ENCODE results near the gene EZH2. TPM values are rescaled to one million over a fixed set of nuclear protein-coding genes. Genes with fewer than 3 reads are reported as not detected.

Gene EZH2
- total and polyA plus RNA-seq, 5 donors from 2014 or later, result 7.5 to 78.6 (median 11.7) TPM

GRCh38 chr7:148787571-148788295 lies 96.4 kb downstream of the EZH2 start:
- Mint-ChIP-seq H3K36me3 (peaks cover 62% of the 10 kb centered on the region), H3K9me3 (no peaks in the 10 kb centered on the region), H3K4me1 (peaks cover 0 to 12% (median 2%) of the 10 kb centered on the region in 4 donors), H3K4me3 (no peak overlapping the region), H3K27ac (no peak overlapping the region), H3K27me3 (no peaks in the 10 kb centered on the region)
- Histone ChIP-seq H3K4me1 (ENCODE audit: control insufficient read depth, insufficient read depth, low read length, poor library complexity, severe bottlenecking) (no peaks in the 10 kb centered on the region), H3K36me3 (ENCODE audit: control insufficient read depth, insufficient read depth, low read length) (peaks cover 90% of the 10 kb centered on the region), H3K27ac (ENCODE audit: insufficient read depth, low read length, poor library complexity, severe bottlenecking) (no peak overlapping the region), H3K4me3 (ENCODE audit: low read depth, low read length) (no peak overlapping the region), H3K27me3 (ENCODE audit: control insufficient read depth, insufficient read depth, low read length) (no peaks in the 10 kb centered on the region), H3K9me3 (ENCODE audit: control insufficient read depth in 2 of 2, low read length in 2 of 2) (no peaks in the 10 kb centered on the region)
- DNase-seq (no peak), ATAC-seq (ENCODE audit: low read depth in 2 of 2) (no peak)

- Histone ChIP-seq H3K27ac (ENCODE audit: insufficient read depth, low read length, poor library complexity, severe bottlenecking) (no peak overlapping the region), H3K36me3 (ENCODE audit: control insufficient read depth, insufficient read depth, low read length) (peaks cover 82% of the 10 kb centered on the region), H3K4me1 (ENCODE audit: control insufficient read depth, insufficient read depth, low read length, poor library complexity, severe bottlenecking) (no peaks in the 10 kb centered on the region), H3K9me3 (ENCODE audit: control insufficient read depth in 2 of 2, low read length in 2 of 2) (no peaks in the 10 kb centered on the region), H3K4me3 (ENCODE audit: low read depth, low read length) (no peak overlapping the region), H3K27me3 (ENCODE audit: control insufficient read depth, insufficient read depth, low read length) (no peaks in the 10 kb centered on the region)
- H3K4me3 Mint-ChIP-seq, result no peak overlapping the region
- ATAC-seq (ENCODE audit: low read depth in 2 of 2), result no peak
- peaks cover 2 to 22% (median 4%) of the 10 kb centered on the region in 4 donors for H3K4me1 Mint-ChIP-seq
- peak overlapping the region in 1 of 3 donors; percentile 26 for H3K27ac Mint-ChIP-seq
- peaks cover 51% of the 10 kb centered on the region for H3K36me3 Mint-ChIP-seq
- no peaks in the 10 kb centered on the region for H3K9me3 Mint-ChIP-seq
- no peaks in the 10 kb centered on the region for H3K27me3 Mint-ChIP-seq
- DNase-seq, result no peak
Measured at GRCh38 chr7:148783801-148784527, 100.1 kb downstream of the EZH2 start.

- no peak overlapping the region for H3K4me3 ChIP-seq (ENCODE audit: low read depth, low read length)
- no peak overlapping the region for H3K27ac ChIP-seq (ENCODE audit: insufficient read depth, low read length, poor library complexity, severe bottlenecking)
- no peaks in the 10 kb centered on the region for H3K9me3 ChIP-seq (ENCODE audit: control insufficient read depth in 2 of 2, low read length in 2 of 2)
- H3K36me3 Mint-ChIP-seq, result peaks cover 43% of the 10 kb centered on the region
- H3K27me3 ChIP-seq (ENCODE audit: control insufficient read depth, insufficient read depth, low read length), result no peaks in the 10 kb centered on the region
- no peak overlapping the region for H3K27ac Mint-ChIP-seq
- DNase-seq (no peak), ATAC-seq (ENCODE audit: low read depth in 2 of 2) (no peak)
- H3K4me3 Mint-ChIP-seq, result no peak overlapping the region
- H3K4me1 ChIP-seq (ENCODE audit: control insufficient read depth, insufficient read depth, low read length, poor library complexity, severe bottlenecking), result no peaks in the 10 kb centered on the region
- no peaks in the 10 kb centered on the region for H3K9me3 Mint-ChIP-seq
- peaks cover 2 to 22% (median 7%) of the 10 kb centered on the region in 4 donors for H3K4me1 Mint-ChIP-seq
- no peaks in the 10 kb centered on the region for H3K27me3 Mint-ChIP-seq
- H3K36me3 ChIP-seq (ENCODE audit: control insufficient read depth, insufficient read depth, low read length), result peaks cover 79% of the 10 kb centered on the region
Measured at GRCh38 chr7:148782757-148783456, 101.2 kb downstream of the EZH2 start.

GRCh38 chr7:148774471-148774870 lies 109.6 kb downstream of the EZH2 start:
- Histone ChIP-seq H3K4me3 (ENCODE audit: low read depth, low read length) (no peak overlapping the region), H3K9me3 (ENCODE audit: control insufficient read depth in 2 of 2, low read length in 2 of 2) (no peaks in the 10 kb centered on the region), H3K36me3 (ENCODE audit: control insufficient read depth, insufficient read depth, low read length) (peaks cover 37% of the 10 kb centered on the region), H3K27me3 (ENCODE audit: control insufficient read depth, insufficient read depth, low read length) (no peaks in the 10 kb centered on the region), H3K4me1 (ENCODE audit: control insufficient read depth, insufficient read depth, low read length, poor library complexity, severe bottlenecking) (peaks cover 19% of the 10 kb centered on the region), H3K27ac (ENCODE audit: insufficient read depth, low read length, poor library complexity, severe bottlenecking) (no peak overlapping the region)
- Mint-ChIP-seq H3K4me1 (peaks cover 30 to 45% (median 40%) of the 10 kb centered on the region in 4 donors), H3K27me3 (no peaks in the 10 kb centered on the region), H3K4me3 (no peak overlapping the region), H3K9me3 (no peaks in the 10 kb centered on the region), H3K27ac (peak overlapping the region in 1 of 3 donors; percentile 59), H3K36me3 (peaks cover 26% of the 10 kb centered on the region)
- ATAC-seq (ENCODE audit: low read depth in 2 of 2), result no peak
- no peak for DNase-seq

GRCh38 chr7:148773334-148773733 lies 110.8 kb downstream of the EZH2 start:
- Histone ChIP-seq H3K4me3 (ENCODE audit: low read depth, low read length) (peak overlapping the region; percentile 65), H3K27me3 (ENCODE audit: control insufficient read depth, insufficient read depth, low read length) (no peaks in the 10 kb centered on the region), H3K4me1 (ENCODE audit: control insufficient read depth, insufficient read depth, low read length, poor library complexity, severe bottlenecking) (peaks cover 19% of the 10 kb centered on the region), H3K36me3 (ENCODE audit: control insufficient read depth, insufficient read depth, low read length) (peaks cover 37% of the 10 kb centered on the region), H3K27ac (ENCODE audit: insufficient read depth, low read length, poor library complexity, severe bottlenecking) (peak overlapping the region; percentile 58), H3K9me3 (ENCODE audit: control insufficient read depth in 2 of 2, low read length in 2 of 2) (no peaks in the 10 kb centered on the region)
- no peaks in the 10 kb centered on the region for H3K27me3 Mint-ChIP-seq
- peak in 2 of 3 donors; percentile 44 to 86 for DNase-seq
- ATAC-seq (ENCODE audit: low read depth in 2 of 2), result peak; percentile 92 to 93
- no peaks in the 10 kb centered on the region for H3K9me3 Mint-ChIP-seq
- peak overlapping the region; percentile 1 to 81 (median 18) for H3K4me3 Mint-ChIP-seq
- H3K27ac Mint-ChIP-seq, result peak overlapping the region; percentile 84 to 89 (median 88)
- peaks cover 27 to 40% (median 39%) of the 10 kb centered on the region in 4 donors for H3K4me1 Mint-ChIP-seq
- H3K36me3 Mint-ChIP-seq, result peaks cover 24% of the 10 kb centered on the region

- Histone ChIP-seq H3K4me1 (ENCODE audit: control insufficient read depth, insufficient read depth, low read length, poor library complexity, severe bottlenecking) (peaks cover 19% of the 10 kb centered on the region), H3K36me3 (ENCODE audit: control insufficient read depth, insufficient read depth, low read length) (peaks cover 44% of the 10 kb centered on the region), H3K4me3 (ENCODE audit: low read depth, low read length) (peak overlapping the region; percentile 65), H3K27me3 (ENCODE audit: control insufficient read depth, insufficient read depth, low read length) (no peaks in the 10 kb centered on the region), H3K9me3 (ENCODE audit: control insufficient read depth in 2 of 2, low read length in 2 of 2) (no peaks in the 10 kb centered on the region), H3K27ac (ENCODE audit: insufficient read depth, low read length, poor library complexity, severe bottlenecking) (peak overlapping the region; percentile 58)
- Mint-ChIP-seq H3K9me3 (no peaks in the 10 kb centered on the region), H3K36me3 (peaks cover 30% of the 10 kb centered on the region), H3K4me1 (peaks cover 26 to 40% (median 36%) of the 10 kb centered on the region in 4 donors), H3K4me3 (peak overlapping the region in 2 of 4 donors; percentile 5 to 81), H3K27me3 (no peaks in the 10 kb centered on the region), H3K27ac (peak overlapping the region; percentile 84 to 89 (median 88))
- peak in 1 of 3 donors; percentile 38 for DNase-seq
- peak; percentile 66 to 69 for ATAC-seq (ENCODE audit: low read depth in 2 of 2)
Measured at GRCh38 chr7:148772297-148773089, 111.6 kb downstream of the EZH2 start.

- ATAC-seq (ENCODE audit: low read depth in 2 of 2), result no peak
- Histone ChIP-seq H3K36me3 (ENCODE audit: control insufficient read depth, insufficient read depth, low read length) (peaks cover 49% of the 10 kb centered on the region), H3K27ac (ENCODE audit: insufficient read depth, low read length, poor library complexity, severe bottlenecking) (no peak overlapping the region), H3K4me1 (ENCODE audit: control insufficient read depth, insufficient read depth, low read length, poor library complexity, severe bottlenecking) (peaks cover 19% of the 10 kb centered on the region), H3K27me3 (ENCODE audit: control insufficient read depth, insufficient read depth, low read length) (no peaks in the 10 kb centered on the region), H3K9me3 (ENCODE audit: control insufficient read depth in 2 of 2, low read length in 2 of 2) (no peaks in the 10 kb centered on the region), H3K4me3 (ENCODE audit: low read depth, low read length) (no peak overlapping the region)
- no peaks in the 10 kb centered on the region for H3K9me3 Mint-ChIP-seq
- peaks cover 36% of the 10 kb centered on the region for H3K36me3 Mint-ChIP-seq
- H3K27ac Mint-ChIP-seq, result no peak overlapping the region
- H3K4me1 Mint-ChIP-seq, result peaks cover 12 to 31% (median 24%) of the 10 kb centered on the region in 4 donors
- no peaks in the 10 kb centered on the region for H3K27me3 Mint-ChIP-seq
- H3K4me3 Mint-ChIP-seq, result no peak overlapping the region
- DNase-seq, result no peak
Measured at GRCh38 chr7:148770004-148770403, 114.1 kb downstream of the EZH2 start.
